Measurements from ENCODE around the gene GAL.

Gene GAL

GRCh38 chr11:68682531-68682961 lies 1.8 kb upstream of the GAL start:
- no peak for TF ChIP-seq CTCF (IDR thresholded peaks at IDR 0.05; ENCODE audit: low read length, missing control alignments)
- no peak for DNase-seq (ENCODE audit: low read depth)
- no peak overlapping the region for H3K4me3 ChIP-seq (replicated peaks; ENCODE audit: low read depth, low read length)

- no peak for DNase-seq (ENCODE audit: low read depth)
- no peak overlapping the region for H3K4me3 ChIP-seq (replicated peaks; ENCODE audit: low read depth, low read length)
- TF ChIP-seq CTCF (IDR thresholded peaks at IDR 0.05; ENCODE audit: low read length, missing control alignments) = no peak
These were observed 1.2 kb upstream of the GAL start for GRCh38 chr11:68683121-68683520.

GRCh38 chr11:68683536-68684384 lies 584 bp upstream of the GAL start:
- H3K4me3 ChIP-seq (replicated peaks; ENCODE audit: low read depth, low read length) = no peak overlapping the region
- TF ChIP-seq CTCF (IDR thresholded peaks at IDR 0.05; ENCODE audit: low read length, missing control alignments) = no peak
- DNase-seq (ENCODE audit: low read depth) = no peak

GRCh38 chr11:68685656-68686380 lies 1.5 kb downstream of the GAL start:
- no peak for TF ChIP-seq CTCF (IDR thresholded peaks at IDR 0.05; ENCODE audit: low read length, missing control alignments)
- H3K4me3 ChIP-seq (replicated peaks; ENCODE audit: low read depth, low read length) = no peak overlapping the region
- DNase-seq (ENCODE audit: low read depth) = no peak

- H3K4me3 ChIP-seq (replicated peaks; ENCODE audit: low read depth, low read length) = no peak overlapping the region
- no peak for TF ChIP-seq CTCF (IDR thresholded peaks at IDR 0.05; ENCODE audit: low read length, missing control alignments)
- no peak for DNase-seq (ENCODE audit: low read depth)
These were observed 2.1 kb downstream of the GAL start for GRCh38 chr11:68686486-68686885.

- DNase-seq (ENCODE audit: low read depth) = no peak
- H3K4me3 ChIP-seq (replicated peaks; ENCODE audit: low read depth, low read length) = no peak overlapping the region
- TF ChIP-seq CTCF (IDR thresholded peaks at IDR 0.05; ENCODE audit: low read length, missing control alignments) = no peak
These were observed 3.0 kb downstream of the GAL start for GRCh38 chr11:68687311-68687710.
